C4-2B (cell line): ENCODE data around the gene FAM210A.
"Not testable (repeated sequence)": the region's sequence is repeated elsewhere in the genome, so short reads cannot be mapped to it uniquely, and the experiment has no call there.

Source experiments
- H3K27ac ChIP-seq: fragments of 450-650 bp; 2 replicates; pipeline ENCODE4 v1.5.1; 2017
- CTCF ChIP-seq: fragments of 450-650 bp; conservative IDR thresholded peaks from 2 replicates; pipeline ENCODE4 v1.5.1; 2017; ENCODE audit warnings: mild to moderate bottlenecking
- ZFX ChIP-seq: fragments of 450-650 bp; IDR thresholded peaks from 2 replicates; pipeline ENCODE4 v1.6.1; 2017

The FAM210A gene

GRCh38 chr18:13700153-13700552 is 26.2 kb downstream of the FAM210A start:
- H3K27ac ChIP-seq: no peak overlapping the region
- TF ChIP-seq ZFX (no peak), CTCF (no peak)

GRCh38 chr18:13696961-13697360 is 29.4 kb downstream of the FAM210A start:
- no peak overlapping the region for H3K27ac ChIP-seq
- TF ChIP-seq ZFX (no peak), CTCF (no peak)

- H3K27ac ChIP-seq: not testable (repeated sequence)
Observed at GRCh38 chr18:13695337-13695736, 31.0 kb downstream of the FAM210A start.

GRCh38 chr18:13690060-13690459 is 36.3 kb downstream of the FAM210A start:
- H3K27ac ChIP-seq: not testable (repeated sequence)

- TF ChIP-seq ZFX (no peak), CTCF (no peak)
- no peak overlapping the region for H3K27ac ChIP-seq
Observed at GRCh38 chr18:13688191-13689136, 37.9 kb downstream of the FAM210A start.

- TF ChIP-seq CTCF (no peak), ZFX (no peak)
- H3K27ac ChIP-seq: no peak overlapping the region
Observed at GRCh38 chr18:13684546-13684945, 41.8 kb downstream of the FAM210A start.

- no peak overlapping the region for H3K27ac ChIP-seq
- TF ChIP-seq CTCF (no peak), ZFX (no peak)
Observed at GRCh38 chr18:13681701-13682100, 44.7 kb downstream of the FAM210A start.

GRCh38 chr18:13680612-13681011 is 45.7 kb downstream of the FAM210A start:
- TF ChIP-seq ZFX (no peak), CTCF (peak; percentile 82)
- no peak overlapping the region for H3K27ac ChIP-seq

- not testable (repeated sequence) for H3K27ac ChIP-seq
Observed at GRCh38 chr18:13677350-13677749, 49.0 kb downstream of the FAM210A start.
